ENCODE data around the gene SPPL2B.

The SPPL2B gene

GRCh38 chr19:2302319-2303210, 25.9 kb upstream of the SPPL2B start:
- no peak for DNase-seq

DNA sequence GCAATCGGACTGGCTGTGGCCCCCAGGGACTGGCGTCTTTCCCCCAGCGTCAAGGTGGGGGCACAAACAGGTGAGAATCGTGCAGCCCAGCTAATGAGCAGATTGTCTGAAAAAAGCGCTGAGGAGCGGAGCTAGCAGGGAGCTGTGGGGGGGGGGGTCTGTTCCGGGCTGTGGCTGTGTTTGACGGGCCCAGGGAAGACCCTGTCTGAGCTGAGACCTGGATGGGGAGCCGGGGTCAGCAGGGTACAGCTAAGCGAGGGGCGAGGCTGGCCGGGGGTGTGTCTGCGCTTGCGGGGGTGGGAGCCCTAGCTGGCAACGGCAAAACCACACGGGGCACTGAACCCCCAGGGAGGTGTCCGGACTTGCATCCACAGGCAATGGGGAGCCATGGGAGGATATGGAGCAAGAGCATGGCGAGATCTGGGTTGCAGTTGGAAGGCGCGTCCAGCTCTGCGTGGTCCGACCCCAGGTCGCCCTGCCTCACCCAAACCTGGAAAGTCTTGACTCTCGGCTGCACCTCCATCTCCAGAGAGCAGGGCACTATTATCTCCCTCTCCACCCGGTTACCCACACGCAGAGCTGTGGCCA, 25.2 kb upstream of the SPPL2B start:
- DNase-seq: no peak

- DNase-seq: no peak
Measured at GRCh38 chr19:2305452-2306280, 22.8 kb upstream of the SPPL2B start.

GRCh38 chr19:2306281-2306806, 22.1 kb upstream of the SPPL2B start:
- DNase-seq: no peak

DNA sequence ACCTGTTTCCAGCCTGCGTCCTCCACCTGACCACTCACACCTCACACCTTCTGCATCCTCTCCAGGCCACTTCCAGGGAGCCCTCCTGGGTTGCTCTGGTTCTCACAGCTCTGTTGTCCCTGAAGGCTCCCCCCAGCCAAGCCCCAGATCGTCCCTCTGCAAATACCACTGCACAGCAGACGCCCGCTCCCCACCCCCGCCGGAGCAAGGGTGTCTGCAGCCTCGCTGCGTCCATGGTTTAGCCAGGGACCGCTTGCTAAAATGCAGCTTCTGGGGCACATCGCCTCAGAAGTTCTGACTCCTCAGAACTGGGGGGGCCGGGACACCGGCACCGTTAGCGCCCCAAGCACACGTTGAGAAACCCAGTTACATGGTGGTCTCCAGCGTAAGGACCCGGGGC, 21.5 kb upstream of the SPPL2B start:
- DNase-seq: no peak

GRCh38 chr19:2307518-2308012, 20.9 kb upstream of the SPPL2B start:
- DNase-seq: no peak

DNA sequence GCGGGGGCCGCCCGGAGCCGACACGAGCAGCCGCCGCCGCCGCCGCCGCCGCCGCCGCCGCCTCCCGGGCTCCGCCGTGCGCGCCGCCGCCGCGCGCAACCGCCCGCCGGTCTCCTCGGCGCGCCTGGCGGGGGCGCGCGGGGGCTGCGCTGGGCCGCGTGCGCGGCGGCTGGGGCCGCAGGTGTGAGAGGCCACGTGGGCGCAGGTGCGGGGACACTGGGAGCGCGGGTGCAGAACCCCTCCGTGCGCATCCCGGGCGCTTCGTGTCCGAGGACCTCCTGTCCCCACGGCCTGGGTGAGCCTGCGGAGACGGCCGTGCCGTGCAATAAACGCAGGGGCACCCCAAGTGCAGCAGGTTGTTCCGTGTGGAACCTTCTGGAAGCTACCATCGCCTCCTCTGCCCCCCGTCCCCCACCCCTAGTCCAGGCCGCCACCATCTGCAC, 20.3 kb upstream of the SPPL2B start, which contains the start of gene LINGO3:
TSS of gene LINGO3 (minus strand) at position 41 of the 443 bp plus-strand sequence. CDS start 16,378 bp downstream, outside the sequence.
- no peak for DNase-seq

GRCh38 chr19:2309734-2310362, 18.6 kb upstream of the SPPL2B start:
- DNase-seq: peak; percentile 77

DNA sequence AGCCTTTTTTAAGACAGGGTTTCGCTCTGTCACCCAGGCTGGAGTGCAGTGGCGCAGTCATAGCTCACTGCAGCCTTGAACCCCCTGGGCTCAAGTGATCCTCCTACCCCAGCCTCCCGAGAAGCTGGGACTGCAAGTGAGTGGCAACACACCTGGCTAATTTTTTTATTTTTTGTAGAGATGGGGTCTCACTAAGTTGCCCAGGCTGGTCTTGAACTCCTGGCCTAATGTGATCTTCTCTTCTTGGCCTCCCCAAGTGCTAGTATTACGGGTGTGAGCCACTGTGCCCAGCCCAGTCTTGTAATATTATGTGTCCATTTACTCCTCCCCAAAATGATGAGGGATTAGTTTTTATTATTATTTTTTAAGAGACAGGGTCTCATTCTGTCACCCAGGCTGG, 17.4 kb upstream of the SPPL2B start:
- DNase-seq: no peak

DNA sequence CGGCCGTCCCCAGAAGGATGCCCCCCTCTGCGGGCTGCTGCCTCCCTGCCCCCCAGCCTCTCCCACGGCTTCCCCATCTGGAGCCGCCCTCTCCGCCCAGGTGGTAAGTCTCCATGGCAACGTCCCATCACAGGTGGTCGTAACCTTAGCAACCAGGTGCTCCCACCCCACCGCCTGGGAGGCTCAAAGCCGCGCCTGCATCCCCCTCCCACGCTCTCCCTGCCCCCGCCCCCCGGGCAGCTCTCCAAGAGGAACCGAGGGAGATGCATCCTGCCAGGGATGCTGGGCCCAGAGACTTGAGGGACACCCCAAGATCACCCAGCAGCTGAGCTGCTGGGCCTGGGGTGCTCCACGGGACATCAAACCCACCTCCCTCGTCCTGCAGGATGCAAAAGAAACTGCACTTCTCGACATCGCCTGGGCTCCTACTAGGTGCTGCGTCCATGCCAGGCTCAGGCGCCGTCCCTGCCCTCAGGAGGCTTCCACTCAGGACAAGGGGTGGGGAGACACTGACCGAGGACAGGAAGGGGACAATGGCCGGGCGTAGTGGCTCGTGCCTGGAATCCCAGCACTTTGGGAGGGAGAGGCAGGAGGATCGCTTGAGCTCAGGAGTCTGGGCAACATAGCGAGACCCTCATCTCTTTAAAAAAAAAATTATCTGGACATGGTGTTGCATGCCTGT, 15.5 kb upstream of the SPPL2B start:
- no peak for DNase-seq

DNA sequence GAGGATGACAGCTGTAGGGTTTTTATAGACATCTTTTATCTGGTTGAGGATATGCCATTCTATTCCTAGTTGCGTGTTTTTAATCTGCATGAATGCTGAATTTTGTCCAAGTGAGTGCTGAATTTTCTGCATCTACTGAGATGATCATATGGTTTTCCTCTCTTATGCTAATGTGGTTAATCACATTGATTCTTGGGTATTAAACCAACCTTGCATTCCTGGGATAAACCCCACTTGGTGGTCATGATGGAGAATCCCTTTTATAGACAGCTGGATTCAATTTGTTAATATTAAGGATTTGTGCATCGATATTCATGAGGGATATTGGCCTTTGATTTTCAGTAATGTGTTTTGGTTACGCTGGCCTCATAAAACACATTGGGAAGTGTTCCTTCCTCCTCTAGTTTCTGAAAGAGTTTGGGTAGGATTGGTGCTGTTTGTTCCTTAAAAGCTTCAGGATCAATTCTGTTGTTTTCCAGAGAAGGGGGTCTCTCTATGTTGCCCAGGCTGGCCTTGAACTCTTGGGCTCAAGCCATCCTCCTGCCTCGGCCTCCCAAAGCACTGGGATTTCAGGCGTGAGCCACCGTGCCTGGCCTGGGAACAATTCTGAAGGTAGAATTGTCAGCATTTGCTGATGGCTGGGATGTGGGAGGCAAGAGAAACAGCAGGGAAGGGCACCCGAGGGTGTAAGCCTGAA, 13.2 kb upstream of the SPPL2B start:
- no peak for DNase-seq

- DNase-seq: no peak
Measured at GRCh38 chr19:2315818-2316353, 12.6 kb upstream of the SPPL2B start.

- DNase-seq: no peak
Measured at GRCh38 chr19:2317300-2317699, 11.2 kb upstream of the SPPL2B start.

DNA sequence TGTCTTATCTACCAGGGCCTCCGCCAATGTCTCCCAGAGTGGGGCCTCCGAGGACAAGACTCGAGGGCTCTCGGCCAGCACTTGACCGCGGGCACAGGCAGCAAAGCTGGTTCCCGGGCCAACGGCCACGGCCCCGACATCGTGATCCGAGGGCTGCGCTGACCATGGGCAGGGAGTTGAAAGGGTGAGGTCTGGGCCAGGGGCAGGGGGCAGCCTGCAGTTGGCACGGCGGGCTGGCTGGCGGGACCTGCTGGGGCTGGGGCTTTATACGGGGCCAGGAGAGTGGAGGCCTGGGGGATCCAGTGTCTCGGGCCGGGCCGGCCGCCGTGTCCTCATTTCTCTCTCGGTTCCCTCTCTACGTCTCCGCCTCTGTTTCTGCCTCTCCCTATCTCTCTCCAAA, 10.7 kb upstream of the SPPL2B start:
- no peak for DNase-seq

GRCh38 chr19:2318923-2319322, 9.6 kb upstream of the SPPL2B start:
- no peak for DNase-seq

- no peak for DNase-seq
Measured at GRCh38 chr19:2319551-2319950, 8.9 kb upstream of the SPPL2B start.

DNA sequence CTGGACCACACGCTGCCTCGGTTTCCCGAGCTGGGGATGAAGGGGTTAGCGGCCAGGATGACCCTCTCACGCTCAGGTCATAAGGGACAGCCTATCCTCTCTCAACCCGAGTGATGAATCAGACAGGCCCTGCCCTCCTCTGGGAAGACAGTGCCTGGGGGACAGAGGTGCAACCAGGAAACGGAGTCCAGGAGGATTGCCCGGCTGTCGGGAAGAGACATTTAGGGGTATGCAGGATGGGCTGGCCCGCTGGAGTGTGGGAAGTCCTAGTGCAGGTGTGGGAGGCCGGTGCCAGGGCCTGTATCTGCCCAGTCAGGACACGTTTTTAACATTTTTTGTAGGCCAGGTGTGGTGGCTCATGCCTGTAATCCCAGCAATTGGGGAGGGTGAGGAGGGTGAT, 8.4 kb upstream of the SPPL2B start:
- no peak for DNase-seq

GRCh38 chr19:2320939-2321338, 7.5 kb upstream of the SPPL2B start:
- DNase-seq: no peak

- no peak for DNase-seq
Measured at GRCh38 chr19:2321565-2322283, 6.8 kb upstream of the SPPL2B start.

DNA sequence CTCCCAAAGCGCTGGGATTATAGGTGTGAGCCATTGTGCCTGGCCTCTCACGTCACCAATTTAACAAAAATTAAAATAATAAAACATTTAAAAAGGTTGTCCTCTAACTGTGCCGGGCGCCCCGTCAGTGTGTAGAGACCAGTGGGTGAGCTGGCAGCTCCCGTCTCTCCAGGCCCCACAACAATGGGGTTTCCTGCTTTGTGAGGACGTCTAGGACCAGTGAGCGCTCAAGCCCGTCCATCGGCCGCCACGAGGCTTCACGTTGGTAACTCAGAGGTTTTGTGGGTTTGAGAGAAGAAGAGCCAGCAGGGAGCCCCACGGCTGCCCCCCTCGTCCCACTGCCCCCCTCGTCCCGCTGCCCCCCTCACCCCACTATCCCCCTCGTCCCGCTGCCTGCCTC, 4.8 kb upstream of the SPPL2B start:
- no peak for DNase-seq

Data from NCI-H1092 treated with DMSO at 0.1 percent for 48 hours (cell line).